ENCODE data around the gene STAG3. TPM values are rescaled to one million over a fixed set of nuclear protein-coding genes. Genes with fewer than 3 reads are reported as not detected.

The STAG3 gene
- total RNA-seq, 1 donor from 2014 or later = 1.9 TPM

- Mint-ChIP-seq H3K27ac (ENCODE audit: unreplicated experiment) (peak overlapping the region; percentile 72), H3K36me3 (ENCODE audit: low read depth, unreplicated experiment) (peaks cover 18% of the 10 kb centered on the region), H3K27me3 (ENCODE audit: unreplicated experiment) (peaks cover 9% of the 10 kb centered on the region), H3K9me3 (ENCODE audit: unreplicated experiment) (no peaks in the 10 kb centered on the region), H3K4me3 (ENCODE audit: unreplicated experiment) (peak overlapping the region; percentile 59), H3K4me1 (ENCODE audit: unreplicated experiment) (peaks cover 34% of the 10 kb centered on the region)
- no peak for DNase-seq (ENCODE audit: low spot score)
- no peak for TF ChIP-seq CTCF (IDR thresholded peaks at IDR 0.05; ENCODE audit: unreplicated experiment)
Measured at GRCh38 chr7:100153708-100154535, 23.8 kb upstream of the STAG3 start.

- no peaks in the 10 kb centered on the region for H3K9me3 Mint-ChIP-seq (ENCODE audit: unreplicated experiment)
- peaks cover 13% of the 10 kb centered on the region for H3K27me3 Mint-ChIP-seq (ENCODE audit: unreplicated experiment)
- no peak for DNase-seq (ENCODE audit: low spot score)
- peaks cover 37% of the 10 kb centered on the region for H3K4me1 Mint-ChIP-seq (ENCODE audit: unreplicated experiment)
- H3K4me3 Mint-ChIP-seq (ENCODE audit: unreplicated experiment) = no peak overlapping the region
- no peak overlapping the region for H3K27ac Mint-ChIP-seq (ENCODE audit: unreplicated experiment)
- no peak for TF ChIP-seq CTCF (IDR thresholded peaks at IDR 0.05; ENCODE audit: unreplicated experiment)
- H3K36me3 Mint-ChIP-seq (ENCODE audit: low read depth, unreplicated experiment) = peaks cover 21% of the 10 kb centered on the region
Measured at GRCh38 chr7:100154651-100155491, 22.8 kb upstream of the STAG3 start.

GRCh38 chr7:100155553-100156317 lies 22.0 kb upstream of the STAG3 start:
- Mint-ChIP-seq H3K27ac (ENCODE audit: unreplicated experiment) (no peak overlapping the region), H3K36me3 (ENCODE audit: low read depth, unreplicated experiment) (peaks cover 21% of the 10 kb centered on the region), H3K4me3 (ENCODE audit: unreplicated experiment) (no peak overlapping the region), H3K4me1 (ENCODE audit: unreplicated experiment) (peaks cover 32% of the 10 kb centered on the region), H3K9me3 (ENCODE audit: unreplicated experiment) (no peaks in the 10 kb centered on the region), H3K27me3 (ENCODE audit: unreplicated experiment) (peaks cover 15% of the 10 kb centered on the region)
- no peak for TF ChIP-seq CTCF (IDR thresholded peaks at IDR 0.05; ENCODE audit: unreplicated experiment)
- DNase-seq (ENCODE audit: low spot score) = no peak

GRCh38 chr7:100156331-100157068 lies 21.2 kb upstream of the STAG3 start:
- DNase-seq (ENCODE audit: low spot score) = no peak
- Mint-ChIP-seq H3K9me3 (ENCODE audit: unreplicated experiment) (no peaks in the 10 kb centered on the region), H3K36me3 (ENCODE audit: low read depth, unreplicated experiment) (peaks cover 21% of the 10 kb centered on the region), H3K4me3 (ENCODE audit: unreplicated experiment) (peak overlapping the region; percentile 42), H3K27me3 (ENCODE audit: unreplicated experiment) (peaks cover 16% of the 10 kb centered on the region), H3K27ac (ENCODE audit: unreplicated experiment) (peak overlapping the region; percentile 9), H3K4me1 (ENCODE audit: unreplicated experiment) (peaks cover 32% of the 10 kb centered on the region)
- no peak for TF ChIP-seq CTCF (IDR thresholded peaks at IDR 0.05; ENCODE audit: unreplicated experiment)
